ENCODE results near the gene PTN. TPM values are rescaled to one million over a fixed set of nuclear protein-coding genes. Genes with fewer than 3 reads are reported as not detected.
"Not testable (repeated sequence)": the region's sequence is repeated elsewhere in the genome, so short reads cannot be mapped to it uniquely, and the experiment has no call there.

The PTN gene
- total RNA-seq, 4 donors from 2014 or later = 20.2 to 118 (median 59.4) TPM

GRCh38 chr7:137196648-137197047 is 146.9 kb downstream of the PTN start:
- Histone ChIP-seq H3K4me1 (no peaks in the 10 kb centered on the region), H3K4me3 (no peak overlapping the region), H3K27me3 (no peaks in the 10 kb centered on the region), H3K27ac (no peak overlapping the region), H3K9me3 (no peaks in the 10 kb centered on the region), H3K36me3 (no peaks in the 10 kb centered on the region)
- TF ChIP-seq POLR2A (IDR thresholded peaks at IDR 0.05) = no peak
- TF ChIP-seq CTCF (IDR thresholded peaks at IDR 0.05) = no peak
- intact Hi-C loops (cut with DNase I; ENCODE audit: low total_unique reads) = no loop called here
- no peak for DNase-seq

- DNase-seq = no peak
- intact Hi-C loops (cut with DNase I; ENCODE audit: low total_unique reads) = no loop called here
- H3K4me1 ChIP-seq = no peaks in the 10 kb centered on the region
- TF ChIP-seq POLR2A (IDR thresholded peaks at IDR 0.05) (no peak), CTCF (IDR thresholded peaks at IDR 0.05) (no peak)
- H3K4me3 ChIP-seq = no peak overlapping the region
- no peaks in the 10 kb centered on the region for H3K36me3 ChIP-seq
- H3K27me3 ChIP-seq = no peaks in the 10 kb centered on the region
- H3K9me3 ChIP-seq = no peaks in the 10 kb centered on the region
- H3K27ac ChIP-seq = no peak overlapping the region
Observed at GRCh38 chr7:137195996-137196395, 147.5 kb downstream of the PTN start.

GRCh38 chr7:137181619-137182018 is 161.9 kb downstream of the PTN start:
- DNase-seq; H3K27me3 ChIP-seq; H3K9me3 ChIP-seq; H3K4me3 ChIP-seq; H3K4me1 ChIP-seq; H3K27ac ChIP-seq; intact Hi-C loops (cut with DNase I; ENCODE audit: low total_unique reads); H3K36me3 ChIP-seq: not testable (repeated sequence)

Small RNA genes within 50 kb of the gene (small RNA-seq; reads per million reads assigned to genes)
- gene RF00136 = 1.1 reads per million, percentile 55 among the genes with 10 or more reads in this experiment

Measured in uterus (tissue), 4 donors.